ENCODE results near the gene CD59. TPM values are rescaled to one million over a fixed set of nuclear protein-coding genes. Genes with fewer than 3 reads are reported as not detected.

Gene CD59
- total and polyA plus RNA-seq, 2 donors (not counting 3 experiments of a cell fraction or from before 2014, with no cell fraction given), result 992 to 1,084 TPM

DNA sequence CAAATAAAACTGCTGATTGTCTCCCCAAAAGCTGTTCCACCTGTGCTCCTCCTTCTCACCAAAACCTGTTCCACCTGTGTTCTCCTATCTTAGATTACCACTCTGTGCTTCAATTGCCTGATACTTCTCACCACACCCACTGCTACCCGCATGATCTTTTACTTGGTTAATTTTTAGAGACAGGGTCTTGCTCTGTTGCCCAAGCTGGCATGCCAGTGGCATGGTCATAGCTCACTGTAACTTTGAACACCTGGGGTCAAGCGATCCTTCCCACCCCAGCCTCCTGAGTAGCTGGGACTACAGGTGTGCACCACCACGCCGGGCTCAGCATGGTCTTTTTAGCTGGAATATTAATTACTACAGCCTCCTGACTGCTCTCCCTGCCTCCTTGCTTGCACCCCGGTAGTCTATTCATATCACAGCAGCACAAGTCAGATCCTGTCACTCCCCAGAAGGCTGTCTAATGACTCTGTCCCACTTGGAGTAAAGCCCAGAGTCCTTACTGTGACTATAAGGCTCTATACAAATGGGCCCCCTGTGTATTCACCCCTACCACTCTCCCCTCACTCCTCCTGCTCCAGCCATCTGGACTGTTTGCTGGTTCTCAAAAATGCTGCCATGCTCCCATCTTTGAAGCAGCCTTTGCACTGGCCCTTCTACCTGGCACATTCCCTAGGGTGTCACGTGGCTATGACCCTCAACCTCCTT lies 39.1 kb downstream of the CD59 start:
- intact Hi-C loops (cut with micrococcal nuclease), result no loop called here
- peaks cover 47% of the 10 kb centered on the region for H3K4me1 ChIP-seq (ENCODE audit: control insufficient read depth, extremely low read depth, insufficient read depth, low read length)
- no peak overlapping the region for H3K4me3 ChIP-seq (replicated peaks in 1 of 3; ENCODE audit: insufficient read depth in 1 of 3, low read depth in 1 of 3, low read length in 3 of 3)
- no peak overlapping the region for H3K9ac ChIP-seq (replicated peaks; ENCODE audit: extremely low read depth, insufficient read depth, low read length)
- POLR2A ChIA-PET, result no interaction called here
- H3K36me3 ChIP-seq (ENCODE audit: control insufficient read depth in 2 of 2, extremely low read depth in 1 of 2, insufficient read depth in 2 of 2, low read length in 2 of 2), result no peaks in the 10 kb centered on the region
- H3K9me3 ChIP-seq (replicated peaks; ENCODE audit: control insufficient read depth, insufficient read depth, low read length), result no peaks in the 10 kb centered on the region
- H3K27ac ChIP-seq (ENCODE audit: insufficient read depth, low read depth, low read length), result no peak overlapping the region
- no TSS peak for BruUV-seq (replicated peaks)
- H3K79me2 ChIP-seq (ENCODE audit: control insufficient read depth, insufficient read depth, low read length), result no peaks in the 10 kb centered on the region
- H3K27me3 ChIP-seq (ENCODE audit: control insufficient read depth in 2 of 2, insufficient read depth in 2 of 2, low read length in 2 of 2), result no peaks in the 10 kb centered on the region
- no peak for DNase-seq (ENCODE audit: low read depth, low spot score)
- dilution Hi-C loops (cut with MboI; ENCODE audit: extremely low pct_ligation_motif_present, low sequenced_read_pairs), result no loop called here
- TF ChIP-seq MYC (IDR thresholded peaks at IDR 0.05; ENCODE audit: low read depth, low read length), result no peak
- no peak for TF ChIP-seq JUN (IDR thresholded peaks at IDR 0.05; ENCODE audit: borderline replicate concordance, insufficient read depth, insufficient read length, low read depth)
- TF ChIP-seq CTCF (IDR thresholded peaks at IDR 0.05; ENCODE audit: extremely low read depth in 1 of 2, insufficient read depth in 1 of 2, low read depth in 1 of 2, low read length in 2 of 2), result no peak
- TF ChIP-seq FOS (IDR thresholded peaks at IDR 0.05; ENCODE audit: borderline replicate concordance, insufficient read depth, low read length), result no peak
- no peak for TF ChIP-seq POLR2AphosphoS5 (IDR thresholded peaks at IDR 0.05; ENCODE audit: insufficient read depth, low read depth, low read length)
- TF ChIP-seq, protein P1, sequence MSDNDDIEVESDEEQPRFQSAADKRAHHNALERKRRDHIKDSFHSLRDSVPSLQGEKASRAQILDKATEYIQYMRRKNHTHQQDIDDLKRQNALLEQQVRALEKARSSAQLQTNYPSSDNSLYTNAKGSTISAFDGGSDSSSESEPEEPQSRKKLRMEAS (IDR thresholded peaks at IDR 0.05; ENCODE audit: insufficient read depth, insufficient read length), result no peak
- TF ChIP-seq GATA2 (IDR thresholded peaks at IDR 0.05; ENCODE audit: insufficient read depth, insufficient read length, low read depth, low read length), result no peak
- H3K4me2 ChIP-seq (ENCODE audit: insufficient read depth, low read length), result no peak overlapping the region
- H4K20me1 ChIP-seq (replicated peaks; ENCODE audit: control insufficient read depth, extremely low read depth, insufficient read depth, low read length), result no peaks in the 10 kb centered on the region
- no peak for FAIRE-seq
- H3K9me1 ChIP-seq (replicated peaks; ENCODE audit: control insufficient read depth, extremely low read depth, insufficient read depth, low read length), result no peaks in the 10 kb centered on the region
- no peak overlapping the region for H2AFZ ChIP-seq (ENCODE audit: low read depth, low read length)
- CTCF ChIA-PET, result interaction anchor here (1.4 kb wide), 1 partner anchor 45 kb away, joined by 9 read pairs; no protein-coding TSS in a partner anchor

Data from endothelial cell of umbilical vein (primary cell).